ENCODE data around the gene CD46. TPM values are rescaled to one million over a fixed set of nuclear protein-coding genes. Genes with fewer than 3 reads are reported as not detected.
"Not testable (repeated sequence)": the region's sequence is repeated elsewhere in the genome, so short reads cannot be mapped to it uniquely, and the experiment has no call there.

CD46 gene
- 288 TPM for polyA plus RNA-seq
- long read RNA-seq, donor 1, transcript CD46-203 (12 exons, 3,233 nt) = major isoform, 20 of 44 reads
- long read RNA-seq, donor 1, transcript CD46-204 (11 exons, 3,188 nt) = minor isoform, 6 of 44 reads
- long read RNA-seq, donor 1, partial matches to known transcripts = 13 of 44 reads
- long read RNA-seq, donor 1, other reads (novel, unspliced or antisense) = 0 of 44 reads
- long read RNA-seq, donor 2, transcript CD46-204 (11 exons, 3,188 nt) = minor isoform, 6 of 182 reads
- long read RNA-seq, donor 2, transcript CD46-203 (12 exons, 3,233 nt) = major isoform, 41 of 182 reads
- long read RNA-seq, donor 2, partial matches to known transcripts = 123 of 182 reads
- long read RNA-seq, donor 2, other reads (novel, unspliced or antisense) = 0 of 182 reads
- long read RNA-seq, donor 3 = 0 reads
- long read RNA-seq, donor 4, transcript CD46-203 (12 exons, 3,233 nt) = major isoform, 6 of 7 reads
- long read RNA-seq, donor 4, partial matches to known transcripts = 0 of 7 reads
- long read RNA-seq, donor 4, other reads (novel, unspliced or antisense) = 0 of 7 reads
- long read RNA-seq, donor 5, transcript CD46-203 (12 exons, 3,233 nt) = major isoform, 21 of 43 reads
- long read RNA-seq, donor 5, partial matches to known transcripts = 16 of 43 reads
- long read RNA-seq, donor 5, other reads (novel, unspliced or antisense) = 0 of 43 reads
- long read RNA-seq, donor 6, transcript CD46-204 (11 exons, 3,188 nt) = minor isoform, 5 of 81 reads
- long read RNA-seq, donor 6, transcript CD46-203 (12 exons, 3,233 nt) = major isoform, 31 of 81 reads
- long read RNA-seq, donor 6, partial matches to known transcripts = 40 of 81 reads
- long read RNA-seq, donor 6, other reads (novel, unspliced or antisense) = 0 of 81 reads
- long read RNA-seq, donor 7, transcript CD46-203 (12 exons, 3,233 nt) = major isoform, 15 of 26 reads
- long read RNA-seq, donor 7, partial matches to known transcripts = 8 of 26 reads
- long read RNA-seq, donor 7, other reads (novel, unspliced or antisense) = 0 of 26 reads
- long read RNA-seq, donor 8, transcript CD46-204 (11 exons, 3,188 nt) = minor isoform, 15 of 323 reads
- long read RNA-seq, donor 8, transcript CD46-203 (12 exons, 3,233 nt) = major isoform, 38 of 323 reads
- long read RNA-seq, donor 8, partial matches to known transcripts = 262 of 323 reads
- long read RNA-seq, donor 8, other reads (novel, unspliced or antisense) = 0 of 323 reads
- long read RNA-seq, donor 9, transcript CD46-203 (12 exons, 3,233 nt) = major isoform, 53 of 108 reads
- long read RNA-seq, donor 9, partial matches to known transcripts = 46 of 108 reads
- long read RNA-seq, donor 9, other reads (novel, unspliced or antisense) = 0 of 108 reads
- long read RNA-seq, donor 10, transcript CD46-204 (11 exons, 3,188 nt) = minor isoform, 13 of 102 reads
- long read RNA-seq, donor 10, transcript CD46-203 (12 exons, 3,233 nt) = major isoform, 38 of 102 reads
- long read RNA-seq, donor 10, partial matches to known transcripts = 39 of 102 reads
- long read RNA-seq, donor 10, other reads (novel, unspliced or antisense) = 0 of 102 reads
- long read RNA-seq, donor 11, transcript CD46-208 (13 exons, 3,326 nt) = minor isoform, 5 of 43 reads
- long read RNA-seq, donor 11, transcript CD46-203 (12 exons, 3,233 nt) = major isoform, 24 of 43 reads
- long read RNA-seq, donor 11, partial matches to known transcripts = 6 of 43 reads
- long read RNA-seq, donor 11, other reads (novel, unspliced or antisense) = 0 of 43 reads

- peak; percentile 98 for DNase-seq
- WGBS (ENCODE audit: insufficient coverage, low lambda C conversion rate) = no CpG with 5 or more reads among the region's 55 CpGs
- Histone ChIP-seq H3K4me3 (ENCODE audit: low read length) (peak within 1 kb of the TSS; percentile 98), H3K27me3 (ENCODE audit: control insufficient read depth, insufficient read depth, low read length) (no peaks in the 10 kb centered on the region), H3K36me3 (ENCODE audit: control insufficient read depth, insufficient read depth, low read length) (no peaks in the 10 kb centered on the region), H3K4me1 (ENCODE audit: control insufficient read depth, insufficient read depth, low read length) (peaks cover 34% of the 10 kb centered on the region), H3K27ac (ENCODE audit: low read length) (peak within 1 kb of the TSS; percentile 99), H3K9me3 (ENCODE audit: control insufficient read depth, low read depth, low read length) (no peaks in the 10 kb centered on the region)
These were observed at the start of gene CD46 for GRCh38 chr1:207751790-207752455. Gene CD46 (plus strand): TSS chr1:207752054. CDS start chr1:207752213, 159 bp downstream.

- WGBS (ENCODE audit: insufficient coverage, low lambda C conversion rate) = 0% methylated on average over 1 of the region's 1 CpG
- Histone ChIP-seq H3K9me3 (ENCODE audit: control insufficient read depth, low read depth, low read length) (no peaks in the 10 kb centered on the region), H3K4me1 (ENCODE audit: control insufficient read depth, insufficient read depth, low read length) (peaks cover 6% of the 10 kb centered on the region), H3K4me3 (ENCODE audit: low read length) (no peak overlapping the region), H3K36me3 (ENCODE audit: control insufficient read depth, insufficient read depth, low read length) (no peaks in the 10 kb centered on the region), H3K27ac (ENCODE audit: low read length) (peak overlapping the region; percentile 26), H3K27me3 (ENCODE audit: control insufficient read depth, insufficient read depth, low read length) (no peaks in the 10 kb centered on the region)
- peak; percentile 70 to 81 for DNase-seq
These were observed 49.5 kb upstream of the CD46 start for GRCh38 chr1:207702317-207702716.

- H3K4me3 ChIP-seq (ENCODE audit: low read length) = no peak overlapping the region
- H3K9me3 ChIP-seq (ENCODE audit: control insufficient read depth, low read depth, low read length) = no peaks in the 10 kb centered on the region
- WGBS (ENCODE audit: insufficient coverage, low lambda C conversion rate) = 100% methylated on average over 2 of the region's 5 CpGs
- H3K27me3 ChIP-seq (ENCODE audit: control insufficient read depth, insufficient read depth, low read length) = no peaks in the 10 kb centered on the region
- no peaks in the 10 kb centered on the region for H3K36me3 ChIP-seq (ENCODE audit: control insufficient read depth, insufficient read depth, low read length)
- DNase-seq = peak in 1 of 2 donors; percentile 41
- no peak overlapping the region for H3K27ac ChIP-seq (ENCODE audit: low read length)
- peaks cover 6% of the 10 kb centered on the region for H3K4me1 ChIP-seq (ENCODE audit: control insufficient read depth, insufficient read depth, low read length)
These were observed 48.1 kb upstream of the CD46 start for GRCh38 chr1:207703712-207704111.

GRCh38 chr1:207708004-207708403 is 43.9 kb upstream of the CD46 start:
- H3K9me3 ChIP-seq (ENCODE audit: control insufficient read depth, low read depth, low read length); H3K36me3 ChIP-seq (ENCODE audit: control insufficient read depth, insufficient read depth, low read length); H3K4me1 ChIP-seq (ENCODE audit: control insufficient read depth, insufficient read depth, low read length); H3K27me3 ChIP-seq (ENCODE audit: control insufficient read depth, insufficient read depth, low read length); H3K4me3 ChIP-seq (ENCODE audit: low read length); DNase-seq; H3K27ac ChIP-seq (ENCODE audit: low read length): not testable (repeated sequence)
- WGBS (ENCODE audit: insufficient coverage, low lambda C conversion rate) = no CpG with 5 or more reads among the region's 3 CpGs

GRCh38 chr1:207711285-207711684 is 40.6 kb upstream of the CD46 start:
- WGBS (ENCODE audit: insufficient coverage, low lambda C conversion rate) = 33% methylated on average over 1 of the region's 5 CpGs
- DNase-seq = peak; percentile 8 to 42

GRCh38 chr1:207712701-207713100 is 39.2 kb upstream of the CD46 start:
- WGBS (ENCODE audit: insufficient coverage, low lambda C conversion rate) = no CpG with 5 or more reads among the region's 3 CpGs

More at GRCh38 chr1:207711285-207711684, 40.6 kb upstream of the CD46 start:
- no peaks in the 10 kb centered on the region for H3K27me3 ChIP-seq (ENCODE audit: control insufficient read depth, insufficient read depth, low read length)
- H3K4me3 ChIP-seq (ENCODE audit: low read length) = no peak overlapping the region
- H3K4me1 ChIP-seq (ENCODE audit: control insufficient read depth, insufficient read depth, low read length) = no peaks in the 10 kb centered on the region
- peaks cover 5% of the 10 kb centered on the region for H3K9me3 ChIP-seq (ENCODE audit: control insufficient read depth, low read depth, low read length)
- no peak overlapping the region for H3K27ac ChIP-seq (ENCODE audit: low read length)
- no peaks in the 10 kb centered on the region for H3K36me3 ChIP-seq (ENCODE audit: control insufficient read depth, insufficient read depth, low read length)

GRCh38 chr1:207713529-207713928 is 38.3 kb upstream of the CD46 start:
- peaks cover 5% of the 10 kb centered on the region for H3K9me3 ChIP-seq (ENCODE audit: control insufficient read depth, low read depth, low read length)
- H3K36me3 ChIP-seq (ENCODE audit: control insufficient read depth, insufficient read depth, low read length) = no peaks in the 10 kb centered on the region
- H3K4me1 ChIP-seq (ENCODE audit: control insufficient read depth, insufficient read depth, low read length) = no peaks in the 10 kb centered on the region
- DNase-seq = no peak
- H3K27ac ChIP-seq (ENCODE audit: low read length) = no peak overlapping the region
- H3K4me3 ChIP-seq (ENCODE audit: low read length) = no peak overlapping the region
- no CpG with 5 or more reads among the region's 12 CpGs for WGBS (ENCODE audit: insufficient coverage, low lambda C conversion rate)
- no peaks in the 10 kb centered on the region for H3K27me3 ChIP-seq (ENCODE audit: control insufficient read depth, insufficient read depth, low read length)

More at GRCh38 chr1:207712701-207713100, 39.2 kb upstream of the CD46 start:
- not testable (repeated sequence) for H3K4me1 ChIP-seq (ENCODE audit: control insufficient read depth, insufficient read depth, low read length); H3K27me3 ChIP-seq (ENCODE audit: control insufficient read depth, insufficient read depth, low read length); DNase-seq; H3K27ac ChIP-seq (ENCODE audit: low read length); H3K36me3 ChIP-seq (ENCODE audit: control insufficient read depth, insufficient read depth, low read length); H3K9me3 ChIP-seq (ENCODE audit: control insufficient read depth, low read depth, low read length); H3K4me3 ChIP-seq (ENCODE audit: low read length)

GRCh38 chr1:207719234-207719633 is 32.6 kb upstream of the CD46 start:
- Histone ChIP-seq H3K4me3 (ENCODE audit: low read length) (no peak overlapping the region), H3K36me3 (ENCODE audit: control insufficient read depth, insufficient read depth, low read length) (no peaks in the 10 kb centered on the region), H3K4me1 (ENCODE audit: control insufficient read depth, insufficient read depth, low read length) (peaks cover 3% of the 10 kb centered on the region), H3K27ac (ENCODE audit: low read length) (no peak overlapping the region), H3K9me3 (ENCODE audit: control insufficient read depth, low read depth, low read length) (no peaks in the 10 kb centered on the region), H3K27me3 (ENCODE audit: control insufficient read depth, insufficient read depth, low read length) (no peaks in the 10 kb centered on the region)
- no CpG with 5 or more reads among the region's 2 CpGs for WGBS (ENCODE audit: insufficient coverage, low lambda C conversion rate)
- peak in 1 of 2 donors; percentile 51 for DNase-seq

GRCh38 chr1:207728200-207728858 is 23.5 kb upstream of the CD46 start:
- not testable (repeated sequence) for H3K27ac ChIP-seq (ENCODE audit: low read length); H3K36me3 ChIP-seq (ENCODE audit: control insufficient read depth, insufficient read depth, low read length); H3K4me1 ChIP-seq (ENCODE audit: control insufficient read depth, insufficient read depth, low read length); H3K27me3 ChIP-seq (ENCODE audit: control insufficient read depth, insufficient read depth, low read length); H3K4me3 ChIP-seq (ENCODE audit: low read length); H3K9me3 ChIP-seq (ENCODE audit: control insufficient read depth, low read depth, low read length)
- no CpG with 5 or more reads among the region's 4 CpGs for WGBS (ENCODE audit: insufficient coverage, low lambda C conversion rate)
- DNase-seq = peak in 1 of 2 donors; percentile 48

Data from large intestine (tissue), 12 donors.